Dermis microvascular lymphatic vessel endothelial cell (primary cell): ENCODE data around the gene HLA-DRB1. TPM values are rescaled to one million over a fixed set of nuclear protein-coding genes. Genes with fewer than 3 reads are reported as not detected.
"Not testable (repeated sequence)": the region's sequence is repeated elsewhere in the genome, so short reads cannot be mapped to it uniquely, and the experiment has no call there.

Experiments
- DNase-seq, 2 donors: peaks; one replicate each; pipeline versions ENCODE4 v3.0.0 to v3.0.0-alpha.2; 2010; ENCODE audit warnings: low read depth in 2 of 2
- total RNA-seq: library from RNA; depleted of rRNA; stranded (reverse); fragments of >200 nt; gene quantifications from 2 replicates; pipeline ENCODE4 v1.2.1, GENCODE V29; 2014

HLA-DRB1 gene
- total RNA-seq, 1 donor from 2014 or later: 2.1 TPM

- DNase-seq: no peak
Observed at GRCh38 chr6:32562940-32563339, 26.7 kb downstream of the HLA-DRB1 start.

- DNase-seq: no peak
Observed at GRCh38 chr6:32559747-32560146, 29.9 kb downstream of the HLA-DRB1 start.

GRCh38 chr6:32558426-32559057, 31.1 kb downstream of the HLA-DRB1 start:
- DNase-seq: no peak

- no peak for DNase-seq
Observed at GRCh38 chr6:32554116-32554965, 35.3 kb downstream of the HLA-DRB1 start.

GRCh38 chr6:32553037-32553742, 36.5 kb downstream of the HLA-DRB1 start:
- DNase-seq: no peak

GRCh38 chr6:32551410-32551809, 38.2 kb downstream of the HLA-DRB1 start:
- DNase-seq: peak in 1 of 2 donors; percentile 16

GRCh38 chr6:32539839-32540238, 49.8 kb downstream of the HLA-DRB1 start:
- DNase-seq: no peak

GRCh38 chr6:32530431-32530793, 59.2 kb downstream of the HLA-DRB1 start:
- DNase-seq: not testable (repeated sequence)

GRCh38 chr6:32529697-32530430, 59.8 kb downstream of the HLA-DRB1 start, which contains the start of gene HLA-DRB5:
Gene HLA-DRB5 (minus strand): TSS chr6:32530287. CDS start chr6:32530224, 63 bp downstream.
- DNase-seq: peak in 1 of 2 donors; percentile 3

Other genes with a start within 250 kb of the HLA-DRB1 start
- not detected in 2 replicates for gene TSBP1, start 217.9 kb downstream of the HLA-DRB1 start, total RNA-seq
- gene BTNL2, start 182.7 kb downstream of the HLA-DRB1 start, total RNA-seq: not detected in 2 replicates
- under 0.01 TPM in 1 of 2 replicates, not detected in the other for gene HLA-DRA, start 150.0 kb downstream of the HLA-DRB1 start, total RNA-seq
- gene HLA-DRB5, start 59.6 kb downstream of the HLA-DRB1 start, total RNA-seq: 0.13 and 0.26 TPM in 2 replicates
- gene HLA-DQA1, start 47.6 kb upstream of the HLA-DRB1 start, total RNA-seq: not detected in 2 replicates
- gene HLA-DQB1, start 76.8 kb upstream of the HLA-DRB1 start, total RNA-seq: under 0.01 and 0.13 TPM in 2 replicates
- not detected in 2 replicates for gene HLA-DQA2, start 151.5 kb upstream of the HLA-DRB1 start, total RNA-seq
- not detected in 2 replicates for gene HLA-DQB2, start 173.7 kb upstream of the HLA-DRB1 start, total RNA-seq
- gene HLA-DOB, start 227.2 kb upstream of the HLA-DRB1 start, total RNA-seq: under 0.01 and 0.13 TPM in 2 replicates
- 26.7 and 27.5 TPM in 2 replicates for gene TAP2, start 248.9 kb upstream of the HLA-DRB1 start, total RNA-seq